IMR-90 (cell line): ENCODE data around the gene CIITA. TPM values are rescaled to one million over a fixed set of nuclear protein-coding genes. Genes with fewer than 3 reads are reported as not detected.

ENCODE experiments used
- ATAC-seq: fragments of 200-7000 bp; cut with Tn5 transposase; 2 replicates; pipeline ENCODE4 v1.9.1; 2020; ENCODE audit warnings: low read depth, mild to moderate bottlenecking, moderate library complexity
- BruUV-seq: library from RNA; stranded (reverse); fragments of 400-500 nt; replicated peaks from 2 replicates; lab custom pipeline; 2021; lab: Mats Ljungman, UMichigan
- CTCF ChIA-PET: fragments of 300-600 bp; formaldehyde crosslinking; extraction: SDS; loops from one replicate; lab custom pipeline; 2021; ENCODE audit warnings: antibody characterized with exemption; lab: Yijun Ruan, JAX
- POLR2A ChIA-PET: fragments of 300-600 bp; sonication (Branson Sonifier 250); formaldehyde crosslinking; loops from one replicate; lab custom pipeline; 2022; ENCODE audit warnings: antibody characterized with exemption; ENCODE audit not compliant: unreplicated experiment; lab: Charles Lee
- DNase-seq: peaks from one replicate; pipeline ENCODE4 v3.0.0; 2013
- H2AFZ ChIP-seq: replicated peaks from 2 replicates; pipeline ENCODE3; 2013; ENCODE audit warnings: low read length, mild to moderate bottlenecking; ENCODE audit not compliant: poor library complexity
- H2AK5ac ChIP-seq: 2 replicates; pipeline ENCODE4 v1.6.1; 2013; ENCODE audit warnings: low read depth, low read length, inconsistent platforms
- H2AK9ac ChIP-seq: replicated peaks from 2 replicates; pipeline ENCODE3; 2013; ENCODE audit warnings: mild to moderate bottlenecking, low read depth, low read length, moderate library complexity; ENCODE audit not compliant: poor library complexity
- H2BK120ac ChIP-seq: 2 replicates; pipeline ENCODE4 v1.6.1; 2013; ENCODE audit warnings: low read depth, low read length, inconsistent platforms
- H2BK15ac ChIP-seq: 3 replicates; pipeline ENCODE4 v1.6.1; 2013; ENCODE audit warnings: low read depth, low read length, inconsistent platforms
- H2BK20ac ChIP-seq: 2 replicates; pipeline ENCODE4 v1.6.1; 2013; ENCODE audit warnings: low read depth, mild to moderate bottlenecking, inconsistent platforms, low read length, moderate library complexity
- H2BK5ac ChIP-seq: 2 replicates; pipeline ENCODE4 v1.6.1; 2013; ENCODE audit warnings: mild to moderate bottlenecking, low read depth, low read length, inconsistent platforms; ENCODE audit not compliant: poor library complexity, severe bottlenecking
- H3K14ac ChIP-seq: replicated peaks from 2 replicates; pipeline ENCODE4 v1.6.1; 2013; ENCODE audit warnings: low read depth, low read length, inconsistent platforms
- H3K18ac ChIP-seq: 2 replicates; pipeline ENCODE4 v1.6.1; 2013; ENCODE audit warnings: low read depth, low read length, control low read depth
- H3K23ac ChIP-seq: 2 replicates; pipeline ENCODE4 v1.6.1; 2013; ENCODE audit warnings: low read depth, low read length, inconsistent platforms
- H3K27ac ChIP-seq: 2 replicates; pipeline ENCODE4 v1.5.1; 2013; ENCODE audit warnings: mild to moderate bottlenecking, control low read depth, low read length; ENCODE audit not compliant: insufficient read depth
- H3K27me3 ChIP-seq: 2 replicates; pipeline ENCODE4 v1.6.1; 2013; ENCODE audit warnings: low read length; ENCODE audit not compliant: control insufficient read depth, insufficient read depth
- H3K36me3 ChIP-seq: 2 replicates; pipeline ENCODE4 v1.6.1; 2013; ENCODE audit warnings: low read length, mixed read lengths; ENCODE audit not compliant: control insufficient read depth, insufficient read depth
- H3K4ac ChIP-seq: 2 replicates; pipeline ENCODE4 v1.6.1; 2013; ENCODE audit warnings: low read depth, low read length, inconsistent platforms
- H3K4me1 ChIP-seq: 2 replicates; pipeline ENCODE4 v1.6.1; 2013; ENCODE audit warnings: low read length, mixed read lengths; ENCODE audit not compliant: control insufficient read depth, insufficient read depth
- H3K4me2 ChIP-seq: 2 replicates; pipeline ENCODE4 v1.6.1; 2013; ENCODE audit warnings: low read depth, mild to moderate bottlenecking, control low read depth, low read length, moderate library complexity
- H3K4me3 ChIP-seq: 2 replicates; pipeline ENCODE4 v1.5.1; 2013; ENCODE audit warnings: low read depth, mild to moderate bottlenecking, control low read depth, low read length, moderate library complexity; ENCODE audit not compliant: insufficient read depth
- H3K56ac ChIP-seq: 2 replicates; pipeline ENCODE4 v1.6.1; 2013; ENCODE audit warnings: low read length, inconsistent platforms; ENCODE audit not compliant: insufficient read depth; ENCODE audit errors: extremely low read depth
- H3K79me1 ChIP-seq, 2 experiments: 2 replicates each; pipeline ENCODE4 v1.6.1; 2013; ENCODE audit warnings: low read length in 2 of 2, inconsistent platforms in 1 of 2, low read depth in 1 of 2
- H3K9ac ChIP-seq: 2 replicates; pipeline ENCODE4 v1.6.1; 2013; ENCODE audit warnings: low read depth, low read length, control low read depth
- H3K9me1 ChIP-seq: 2 replicates; pipeline ENCODE4 v1.6.1; 2013; ENCODE audit warnings: low read length, inconsistent platforms; ENCODE audit not compliant: insufficient read depth
- H3K9me3 ChIP-seq: 2 replicates; pipeline ENCODE4 v1.6.1; 2013; ENCODE audit warnings: low read length; ENCODE audit not compliant: control insufficient read depth, insufficient read depth
- H4K20me1 ChIP-seq: 2 replicates; pipeline ENCODE4 v1.6.1; 2013; ENCODE audit warnings: low read length, inconsistent platforms; ENCODE audit not compliant: insufficient read depth
- H4K5ac ChIP-seq: 2 replicates; pipeline ENCODE4 v1.6.1; 2013; ENCODE audit warnings: mild to moderate bottlenecking, low read depth, low read length, control low read depth
- H4K8ac ChIP-seq, 2 experiments: 2 replicates each; pipeline ENCODE4 v1.6.1; 2013; ENCODE audit warnings: low read depth in 2 of 2, low read length in 2 of 2, control low read depth in 1 of 2, inconsistent platforms in 1 of 2
- H4K91ac ChIP-seq: 2 replicates; pipeline ENCODE4 v1.6.1; 2013; ENCODE audit warnings: low read depth, low read length, inconsistent platforms; ENCODE audit not compliant: insufficient read depth
- BHLHE40 ChIP-seq: fragments of 150-350 bp; IDR thresholded peaks from 2 replicates; pipeline ENCODE4 v1.6.1; 2016; ENCODE audit warnings: mild to moderate bottlenecking, low read depth, low read length
- CEBPB ChIP-seq: IDR thresholded peaks from 2 replicates; pipeline ENCODE4 v1.6.1; 2012; ENCODE audit warnings: low read depth, low read length, improper control_type of control experiment
- FOS ChIP-seq: fragments of 150-350 bp; IDR thresholded peaks from 2 replicates; pipeline ENCODE4 v1.6.1; 2016; ENCODE audit warnings: low read depth, low read length
- MAFK ChIP-seq: IDR thresholded peaks from 2 replicates; pipeline ENCODE4 v1.6.1; 2012; ENCODE audit warnings: low read depth, low read length, improper control_type of control experiment
- MAZ ChIP-seq: IDR thresholded peaks from 2 replicates; pipeline ENCODE4 v1.6.1; 2012; ENCODE audit warnings: low read depth, mild to moderate bottlenecking, low read length, improper control_type of control experiment, moderate library complexity, borderline replicate concordance
- NFE2L2 ChIP-seq: fragments of 150-350 bp; IDR thresholded peaks from 2 replicates; pipeline ENCODE4 v1.6.1; 2016; ENCODE audit warnings: low read depth, mild to moderate bottlenecking, low read length
- POLR2A ChIP-seq: IDR thresholded peaks from 2 replicates; pipeline ENCODE4 v1.6.1; 2012; ENCODE audit warnings: mild to moderate bottlenecking, low read depth, low read length
- RCOR1 ChIP-seq: IDR thresholded peaks from 2 replicates; pipeline ENCODE4 v1.6.1; 2012; ENCODE audit warnings: mild to moderate bottlenecking, low read length, improper control_type of control experiment; ENCODE audit not compliant: insufficient replicate concordance
- RFX5 ChIP-seq: IDR thresholded peaks from 2 replicates; pipeline ENCODE4 v1.8.0; 2012; ENCODE audit warnings: low read depth, mild to moderate bottlenecking, low read length, moderate library complexity
- SMC3 ChIP-seq: fragments of 150-350 bp; IDR thresholded peaks from 2 replicates; pipeline ENCODE4 v1.6.1; 2016; ENCODE audit warnings: low read depth, mild to moderate bottlenecking, antibody characterized with exemption, low read length, moderate library complexity
- USF2 ChIP-seq: fragments of 150-350 bp; IDR thresholded peaks from 2 replicates; pipeline ENCODE4 v1.6.1; 2017; ENCODE audit warnings: mild to moderate bottlenecking, antibody characterized with exemption, low read length, low read depth
- WGBS, 2 experiments: methylation state at CpG; one replicate each; pipeline versions ENCODE4 v1.1.5 to v1.1.7; 2013; ENCODE audit warnings: missing lambda C conversion rate in 2 of 2; ENCODE audit not compliant: insufficient read length in 1 of 2; ENCODE audit errors: extremely low coverage in 2 of 2; 5-methylcytosine and 5-hydroxymethylcytosine counted together
- dilution Hi-C: fragments of 300-500 bp; cut with HindIII; formaldehyde crosslinking; loops from one replicate; pipeline ENCODE4 v1.14.3; 2018; ENCODE audit warnings: low sequenced_read_pairs; ENCODE audit not compliant: unreplicated experiment
- in situ Hi-C: fragments of 300-500 bp; cut with MboI; formaldehyde crosslinking; loops from 3 replicates; pipeline ENCODE4 v1.14.3; 2019; ENCODE audit warnings: low sequenced_read_pairs, inconsistent platforms, mixed read lengths
- intact Hi-C: fragments of 100-400 bp; cut with micrococcal nuclease; formaldehyde crosslinking; loops from 2 replicates; pipeline ENCODE4 v1.10.0; 2022
- polyA plus RNA-seq, 3 experiments: library from polyadenylated mRNA; depleted of rRNA; stranded (reverse); fragments of >200 nt; gene quantifications; 2 replicates each; pipeline ENCODE4 v1.2.3, GENCODE V29; 2012; ENCODE audit warnings: low replicate concordance in 1 of 3
- total RNA-seq: library from RNA; depleted of rRNA; stranded (reverse); fragments of >200 nt; gene quantifications from 2 replicates; pipeline ENCODE4 v1.2.3, GENCODE V29; 2012

The CIITA gene
- total and polyA plus RNA-seq, 2 of the 4 experiments (the other 2 are of a cell fraction): 0.10 TPM; not detected in 1

GRCh38 chr16:10950393-10950792, 73.4 kb downstream of the CIITA start:
- Histone ChIP-seq H4K5ac (no peak overlapping the region), H4K20me1 (peaks cover 66% of the 10 kb centered on the region), H2BK20ac (no peak overlapping the region), H3K27ac (no peak overlapping the region), H2AK9ac (no peak overlapping the region), H4K8ac (no peak overlapping the region), H2BK120ac (no peak overlapping the region), H2BK5ac (no peak overlapping the region), H3K9me1 (peaks cover 38% of the 10 kb centered on the region), H3K23ac (no peak overlapping the region), H3K9ac (no peak overlapping the region), H3K36me3 (no peaks in the 10 kb centered on the region), H4K91ac (no peak overlapping the region), H3K4me1 (peaks cover 22% of the 10 kb centered on the region), H3K4ac (no peak overlapping the region), H2AK5ac (0 out of 2 replicates have a peak overlapping the region, but pooled peaks have one; percentile 6), H3K18ac (no peak overlapping the region), H2AFZ (no peak overlapping the region), H3K4me2 (no peak overlapping the region), H3K14ac (peak overlapping the region; percentile 49; the same call in 1 of the 2 replicates), H3K56ac (no peak overlapping the region; the same call in 1 of the 2 replicates), H3K4me3 (no peak overlapping the region), H3K9me3 (no peaks in the 10 kb centered on the region), H3K27me3 (no peaks in the 10 kb centered on the region), H3K79me1 (peaks cover 49 to 87% of the 10 kb centered on the region in 2 experiments), H2BK15ac (no peak overlapping the region)
- dilution Hi-C loops (no loop called here), in situ Hi-C loops (loop anchor here (25.0 kb wide), 2 partner anchors 587 to 862 kb away; a partner anchor contains a TSS), intact Hi-C loops (no loop called here)
- DNase-seq: no peak
- ATAC-seq: peak; percentile 8
- ChIA-PET CTCF (interaction anchor here (1.4 kb wide), 1 partner anchor 304 kb away, joined by 3 read pairs; no protein-coding TSS in a partner anchor), POLR2A (interaction anchor here (0.6 kb wide), 2 partner anchors 18 to 306 kb away, joined by 4 to 6 read pairs; partner anchors contain the start of gene SOCS1)
- TF ChIP-seq FOS (no peak), BHLHE40 (no peak), MAZ (no peak), NFE2L2 (no peak), CEBPB (no peak), RCOR1 (no peak), MAFK (no peak), SMC3 (no peak), POLR2A (no peak), RFX5 (no peak), USF2 (no peak)
- WGBS, 2 experiments: 12% methylated on average over 2 of the region's 5 CpGs; no CpG with 5 or more reads in 1 of the 2 experiments
- BruUV-seq: no TSS peak
